HAP-1 (cell line): ENCODE measurements around the gene PDE9A.

Experiments used
- DNase-seq, 2 experiments: peaks; one replicate each; pipeline ENCODE4 v3.0.0-alpha.2; 2016 to 2020; ENCODE audit warnings: low spot score in 2 of 2
- H3K27me3 ChIP-seq: fragments of 250-450 bp; sonication (Bioruptor Pico); 2 replicates; pipeline ENCODE4 v1.5.1; 2020; ENCODE audit warnings: low read depth, mild to moderate bottlenecking, moderate library complexity
- H3K36me3 ChIP-seq: fragments of 250-450 bp; sonication (Bioruptor Pico); replicated peaks from 2 replicates; pipeline ENCODE4 v1.5.1; 2020; ENCODE audit warnings: mild to moderate bottlenecking
- H3K4me1 ChIP-seq: fragments of 250-450 bp; sonication (Bioruptor Pico); 2 replicates; pipeline ENCODE4 v1.5.1; 2020; ENCODE audit warnings: mild to moderate bottlenecking
- H3K4me3 ChIP-seq: fragments of 250-450 bp; sonication (Bioruptor Pico); 2 replicates; pipeline ENCODE4 v1.5.1; 2020; ENCODE audit warnings: mild to moderate bottlenecking, moderate library complexity
- H3K9me3 ChIP-seq: fragments of 250-450 bp; sonication (Bioruptor Pico); 2 replicates; pipeline ENCODE4 v1.5.1; 2020; ENCODE audit warnings: mild to moderate bottlenecking, moderate library complexity
- in situ Hi-C: fragments of 300-500 bp; cut with MboI; formaldehyde crosslinking; loops from 3 replicates; pipeline ENCODE4 v1.14.3; 2020; ENCODE audit warnings: low sequenced_read_pairs, inconsistent platforms, mixed read lengths

PDE9A gene

GRCh38 chr21:42755766-42756579, 102.6 kb downstream of the PDE9A start:
- H3K4me3 ChIP-seq = no peak overlapping the region
- no peaks in the 10 kb centered on the region for H3K27me3 ChIP-seq
- in situ Hi-C loops = no loop called here
- no peak for DNase-seq
- H3K9me3 ChIP-seq = no peaks in the 10 kb centered on the region
- H3K36me3 ChIP-seq = no peaks in the 10 kb centered on the region
- H3K4me1 ChIP-seq = no peaks in the 10 kb centered on the region

GRCh38 chr21:42756580-42757250, 103.3 kb downstream of the PDE9A start:
- Histone ChIP-seq H3K36me3 (no peaks in the 10 kb centered on the region), H3K4me1 (no peaks in the 10 kb centered on the region), H3K27me3 (no peaks in the 10 kb centered on the region), H3K9me3 (no peaks in the 10 kb centered on the region), H3K4me3 (no peak overlapping the region)
- in situ Hi-C loops = no loop called here
- DNase-seq = no peak

- in situ Hi-C loops = no loop called here
- no peaks in the 10 kb centered on the region for H3K27me3 ChIP-seq
- H3K36me3 ChIP-seq = no peaks in the 10 kb centered on the region
- no peaks in the 10 kb centered on the region for H3K9me3 ChIP-seq
- no peak for DNase-seq
- H3K4me3 ChIP-seq = no peak overlapping the region
- no peaks in the 10 kb centered on the region for H3K4me1 ChIP-seq
Measured at GRCh38 chr21:42757422-42757821, 104.0 kb downstream of the PDE9A start.

- in situ Hi-C loops = no loop called here
- H3K4me3 ChIP-seq = no peak overlapping the region
- DNase-seq = no peak
- H3K4me1 ChIP-seq = no peaks in the 10 kb centered on the region
- H3K9me3 ChIP-seq = no peaks in the 10 kb centered on the region
- H3K36me3 ChIP-seq = no peaks in the 10 kb centered on the region
- H3K27me3 ChIP-seq = no peaks in the 10 kb centered on the region
Measured at GRCh38 chr21:42757826-42758655, 104.6 kb downstream of the PDE9A start.

- Histone ChIP-seq H3K4me1 (no peaks in the 10 kb centered on the region), H3K27me3 (no peaks in the 10 kb centered on the region), H3K9me3 (no peaks in the 10 kb centered on the region), H3K36me3 (no peaks in the 10 kb centered on the region), H3K4me3 (no peak overlapping the region)
- in situ Hi-C loops = no loop called here
- DNase-seq = no peak
Measured at GRCh38 chr21:42758721-42759593, 105.5 kb downstream of the PDE9A start.

- in situ Hi-C loops = no loop called here
- no peaks in the 10 kb centered on the region for H3K4me1 ChIP-seq
- H3K36me3 ChIP-seq = no peaks in the 10 kb centered on the region
- H3K9me3 ChIP-seq = no peaks in the 10 kb centered on the region
- no peak for DNase-seq
- no peaks in the 10 kb centered on the region for H3K27me3 ChIP-seq
- H3K4me3 ChIP-seq = no peak overlapping the region
Measured at GRCh38 chr21:42759594-42759927, 106.1 kb downstream of the PDE9A start.

GRCh38 chr21:42760361-42760950, 107.0 kb downstream of the PDE9A start:
- in situ Hi-C loops = no loop called here
- Histone ChIP-seq H3K4me1 (no peaks in the 10 kb centered on the region), H3K9me3 (no peaks in the 10 kb centered on the region), H3K36me3 (no peaks in the 10 kb centered on the region), H3K27me3 (no peaks in the 10 kb centered on the region), H3K4me3 (no peak overlapping the region)
- no peak for DNase-seq

GRCh38 chr21:42760951-42761751, 107.7 kb downstream of the PDE9A start:
- DNase-seq = no peak
- no peaks in the 10 kb centered on the region for H3K27me3 ChIP-seq
- H3K36me3 ChIP-seq = no peaks in the 10 kb centered on the region
- H3K9me3 ChIP-seq = no peaks in the 10 kb centered on the region
- H3K4me1 ChIP-seq = no peaks in the 10 kb centered on the region
- in situ Hi-C loops = no loop called here
- H3K4me3 ChIP-seq = no peak overlapping the region

GRCh38 chr21:42761776-42762335, 108.4 kb downstream of the PDE9A start:
- in situ Hi-C loops = no loop called here
- H3K27me3 ChIP-seq = no peaks in the 10 kb centered on the region
- H3K9me3 ChIP-seq = no peaks in the 10 kb centered on the region
- DNase-seq = no peak
- H3K4me1 ChIP-seq = no peaks in the 10 kb centered on the region
- H3K36me3 ChIP-seq = no peaks in the 10 kb centered on the region
- H3K4me3 ChIP-seq = no peak overlapping the region

GRCh38 chr21:42763581-42764442, 110.4 kb downstream of the PDE9A start:
- in situ Hi-C loops = no loop called here
- no peak overlapping the region for H3K4me3 ChIP-seq
- no peaks in the 10 kb centered on the region for H3K36me3 ChIP-seq
- no peaks in the 10 kb centered on the region for H3K27me3 ChIP-seq
- no peak for DNase-seq
- H3K4me1 ChIP-seq = no peaks in the 10 kb centered on the region
- no peaks in the 10 kb centered on the region for H3K9me3 ChIP-seq

GRCh38 chr21:42764443-42764760, 111.0 kb downstream of the PDE9A start:
- DNase-seq = no peak
- Histone ChIP-seq H3K4me1 (no peaks in the 10 kb centered on the region), H3K4me3 (no peak overlapping the region), H3K36me3 (no peaks in the 10 kb centered on the region), H3K27me3 (no peaks in the 10 kb centered on the region), H3K9me3 (no peaks in the 10 kb centered on the region)
- in situ Hi-C loops = no loop called here

- no peaks in the 10 kb centered on the region for H3K9me3 ChIP-seq
- in situ Hi-C loops = no loop called here
- H3K27me3 ChIP-seq = no peaks in the 10 kb centered on the region
- DNase-seq = no peak
- no peaks in the 10 kb centered on the region for H3K36me3 ChIP-seq
- H3K4me1 ChIP-seq = no peaks in the 10 kb centered on the region
- no peak overlapping the region for H3K4me3 ChIP-seq
Measured at GRCh38 chr21:42764883-42765282, 111.5 kb downstream of the PDE9A start.
